H1 (cell line): Measurements from ENCODE around the gene BAK1. TPM values are rescaled to one million over a fixed set of nuclear protein-coding genes. Genes with fewer than 3 reads are reported as not detected.

Source experiments
- CTCF ChIA-PET: fragments of 300-600 bp; sonication (Branson Sonifier 250); formaldehyde crosslinking; loops from one replicate; lab custom pipeline; 2021; ENCODE audit not compliant: partially characterized antibody; lab: Charles Lee
- POLR2A ChIA-PET: fragments of 300-600 bp; sonication (Branson Sonifier 250); formaldehyde crosslinking; loops from one replicate; lab custom pipeline; 2021; ENCODE audit warnings: inconsistent platforms; ENCODE audit not compliant: partially characterized antibody; lab: Charles Lee
- DNase-seq, 2 experiments: peaks; one replicate each; pipeline versions ENCODE4 v3.0.0 to v3.0.0-alpha.2; 2010 to 2022; ENCODE audit warnings: low spot score in 2 of 2, low read depth in 1 of 2, mixed read lengths in 1 of 2
- FAIRE-seq: peaks from 2 replicates; lab custom pipeline; 2011; peaks lifted over from hg19 to GRCh38; lab: Jason Lieb, UNC
- H2AFZ ChIP-seq: 2 replicates; pipeline ENCODE4 v1.8.1; 2012; ENCODE audit warnings: low read length, inconsistent platforms
- H2AK5ac ChIP-seq: 2 replicates; pipeline ENCODE4 v1.6.1; 2013; ENCODE audit warnings: low read depth, low read length
- H2BK120ac ChIP-seq: replicated peaks from 2 replicates; pipeline ENCODE3; 2013; ENCODE audit warnings: low read depth, low read length, inconsistent platforms
- H2BK12ac ChIP-seq: 2 replicates; pipeline ENCODE4 v1.6.1; 2013; ENCODE audit warnings: low read depth, low read length
- H2BK15ac ChIP-seq: 2 replicates; pipeline ENCODE4 v1.6.1; 2013; ENCODE audit warnings: low read length
- H2BK20ac ChIP-seq: 2 replicates; pipeline ENCODE4 v1.6.1; 2013; ENCODE audit warnings: low read length
- H2BK5ac ChIP-seq: 2 replicates; pipeline ENCODE4 v1.6.1; 2013; ENCODE audit warnings: low read depth, low read length
- H3K14ac ChIP-seq: 2 replicates; pipeline ENCODE4 v1.6.1; 2013; ENCODE audit warnings: inconsistent platforms; ENCODE audit not compliant: insufficient read length
- H3K18ac ChIP-seq: 2 replicates; pipeline ENCODE4 v1.6.1; 2013; ENCODE audit warnings: low read length; ENCODE audit errors: extremely low read depth
- H3K23ac ChIP-seq: 2 replicates; pipeline ENCODE4 v1.6.1; 2013; ENCODE audit warnings: inconsistent platforms; ENCODE audit not compliant: insufficient read length
- H3K23me2 ChIP-seq: 2 replicates; pipeline ENCODE4 v1.6.1; 2013; ENCODE audit warnings: low read depth, low read length
- H3K27ac ChIP-seq: 2 replicates; pipeline ENCODE4 v1.6.1; 2011; ENCODE audit warnings: low read depth, low read length, inconsistent platforms
- H3K27me3 ChIP-seq, 4 experiments: replicated peaks in 1 of 4; 1 replicate in 1 of 4; 2 replicates in 3 of 4; pipeline versions ENCODE4 v1.6.1 to v1.8.1; 2011 to 2013; ENCODE audit warnings: low read length in 3 of 4, mild to moderate bottlenecking in 3 of 4, inconsistent platforms in 2 of 4, mixed read lengths in 2 of 4, moderate library complexity in 1 of 4; ENCODE audit not compliant: control insufficient read depth in 3 of 4, insufficient read depth in 3 of 4; ENCODE audit errors: extremely low read depth in 1 of 4
- H3K36me3 ChIP-seq, 4 experiments: 2 replicates each; pipeline versions ENCODE4 v1.6.1 to v1.8.1; 2011 to 2013; ENCODE audit warnings: mild to moderate bottlenecking in 4 of 4, low read length in 3 of 4, moderate library complexity in 2 of 4, control low read depth in 1 of 4, inconsistent platforms in 1 of 4; ENCODE audit not compliant: insufficient read depth in 4 of 4, control insufficient read depth in 2 of 4
- H3K4ac ChIP-seq: replicated peaks from 2 replicates; pipeline ENCODE3; 2013; ENCODE audit warnings: low read length, low read depth, mixed read lengths, inconsistent platforms; ENCODE audit not compliant: insufficient read length
- H3K4me1 ChIP-seq, 4 experiments: replicated peaks in 1 of 4; 1 replicate in 1 of 4; 2 replicates in 3 of 4; pipeline versions ENCODE4 v1.6.1 to v1.8.1; 2011 to 2013; ENCODE audit warnings: low read length in 3 of 4, inconsistent platforms in 2 of 4, mixed read lengths in 1 of 4; ENCODE audit not compliant: insufficient read depth in 4 of 4, control insufficient read depth in 3 of 4
- H3K4me2 ChIP-seq, 2 experiments: 2 replicates each; pipeline versions ENCODE4 v1.6.1 to v1.8.1; 2011 to 2013; ENCODE audit warnings: low read depth in 2 of 2, low read length in 2 of 2, control low read depth in 1 of 2, inconsistent platforms in 1 of 2, mild to moderate bottlenecking in 1 of 2; ENCODE audit not compliant: insufficient read depth in 1 of 2
- H3K4me3 ChIP-seq, 4 experiments: fragments of 200-600, 300-600 bp in 1 of 4; sonication (generic), shearing (Covaris generic), sonication (Bioruptor Twin) in 1 of 4; 2 replicates each; pipeline versions ENCODE4 v1.5.1 to v1.8.1; 2011 to 2016; ENCODE audit warnings: low read length in 4 of 4, low read depth in 3 of 4, control low read depth in 2 of 4, inconsistent platforms in 2 of 4, mild to moderate bottlenecking in 2 of 4, mixed read lengths in 1 of 4, moderate library complexity in 1 of 4; ENCODE audit not compliant: insufficient read depth in 2 of 4; ENCODE audit errors: extremely low read depth in 1 of 4
- H3K56ac ChIP-seq: replicated peaks from 2 replicates; pipeline ENCODE3; 2013; ENCODE audit warnings: low read depth, mild to moderate bottlenecking, mixed read lengths, low read length, inconsistent platforms; ENCODE audit not compliant: insufficient read length
- H3K79me1 ChIP-seq: 2 replicates; pipeline ENCODE4 v1.6.1; 2013; ENCODE audit warnings: low read depth, low read length, control low read depth
- H3K79me2 ChIP-seq, 2 experiments: 2 replicates each; pipeline versions ENCODE4 v1.6.1 to v1.8.1; 2012 to 2013; ENCODE audit warnings: low read length in 2 of 2, mild to moderate bottlenecking in 2 of 2, inconsistent platforms in 1 of 2; ENCODE audit not compliant: insufficient read depth in 2 of 2, control insufficient read depth in 1 of 2
- H3K9ac ChIP-seq, 4 experiments: replicated peaks in 1 of 4; 1 replicate in 1 of 4; 2 replicates in 3 of 4; pipeline versions ENCODE4 v1.6.1 to v1.8.1; 2011 to 2013; ENCODE audit warnings: low read depth in 3 of 4, low read length in 3 of 4, control low read depth in 2 of 4, mild to moderate bottlenecking in 2 of 4, moderate library complexity in 2 of 4, inconsistent platforms in 1 of 4; ENCODE audit errors: extremely low read depth in 1 of 4
- H3K9me3 ChIP-seq, 2 experiments: 2 replicates each; pipeline versions ENCODE4 v1.6.1 to v1.8.1; 2012 to 2013; ENCODE audit warnings: mild to moderate bottlenecking in 2 of 2, moderate library complexity in 2 of 2, control low read depth in 1 of 2, inconsistent platforms in 1 of 2, low read depth in 1 of 2, low read length in 1 of 2, mixed read lengths in 1 of 2; ENCODE audit not compliant: insufficient read depth in 2 of 2
- H4K20me1 ChIP-seq, 2 experiments: replicated peaks in 1 of 2; 2 replicates each; pipeline versions ENCODE3 to v1.8.1; 2011 to 2013; ENCODE audit warnings: inconsistent platforms in 2 of 2, low read length in 2 of 2, mild to moderate bottlenecking in 1 of 2; ENCODE audit not compliant: insufficient read depth in 2 of 2, control insufficient read depth in 1 of 2
- H4K5ac ChIP-seq: 2 replicates; pipeline ENCODE4 v1.6.1; 2013; ENCODE audit warnings: low read length, low read depth, mixed read lengths, inconsistent platforms; ENCODE audit not compliant: insufficient read length
- H4K8ac ChIP-seq: 2 replicates; pipeline ENCODE4 v1.8.0; 2013; ENCODE audit warnings: mild to moderate bottlenecking, moderate library complexity, low read length, inconsistent platforms; ENCODE audit not compliant: insufficient read depth; ENCODE audit errors: extremely low read depth
- H4K91ac ChIP-seq: replicated peaks from 2 replicates; pipeline ENCODE3; 2013; ENCODE audit warnings: low read length, mixed read lengths, inconsistent platforms; ENCODE audit not compliant: insufficient read length
- ATF2 ChIP-seq: IDR thresholded peaks from 2 replicates; pipeline ENCODE4 v1.6.1; 2012; ENCODE audit warnings: low read length, inconsistent platforms
- CBX5 ChIP-seq: fragments of 300-800, 300-1000 bp; sonication (generic); IDR thresholded peaks from 2 replicates; pipeline ENCODE4 v1.7.1; 2016; ENCODE audit warnings: antibody characterized with exemption, low read length, low read depth
- CTCF ChIP-seq, 3 experiments: IDR thresholded peaks; 1 replicate in 2 of 3; 2 replicates in 1 of 3; pipeline versions ENCODE4 v1.5.1 to v1.6.1; 2011; ENCODE audit warnings: low read length in 3 of 3, mild to moderate bottlenecking in 3 of 3, inconsistent platforms in 2 of 3, low read depth in 1 of 3, moderate library complexity in 1 of 3; ENCODE audit not compliant: insufficient read depth in 1 of 3; ENCODE audit errors: control extremely low read depth in 1 of 3
- JUN ChIP-seq: IDR thresholded peaks from 2 replicates; pipeline ENCODE4 v1.6.1; 2011; ENCODE audit warnings: low read depth, mild to moderate bottlenecking, improper control_type of control experiment, low read length
- KDM4A ChIP-seq: IDR thresholded peaks from one replicate; pipeline ENCODE4 v1.7.1; 2012; ENCODE audit warnings: low read depth, mild to moderate bottlenecking, moderate library complexity, low read length, inconsistent platforms; ENCODE audit not compliant: severe bottlenecking
- MAFK ChIP-seq: IDR thresholded peaks from 2 replicates; pipeline ENCODE4 v1.6.1; 2012; ENCODE audit warnings: low read depth, mild to moderate bottlenecking, improper control_type of control experiment, low read length
- NANOG ChIP-seq: IDR thresholded peaks from 2 replicates; pipeline ENCODE4 v1.6.1; 2011; ENCODE audit warnings: low read length, low read depth, mild to moderate bottlenecking, inconsistent platforms; ENCODE audit not compliant: insufficient read depth, poor library complexity, severe bottlenecking
- RFX5 ChIP-seq: IDR thresholded peaks from 2 replicates; pipeline ENCODE4 v1.6.1; 2011; ENCODE audit warnings: low read depth, low read length, improper control_type of control experiment, borderline replicate concordance
- TBP ChIP-seq: IDR thresholded peaks from 2 replicates; pipeline ENCODE4 v1.6.1; 2011; ENCODE audit warnings: low read depth, low read length, improper control_type of control experiment
- WGBS, 2 experiments: shearing (Covaris generic) in 1 of 2; methylation state at CpG; one replicate each; pipeline versions ENCODE4 v1.1.6 to v1.1.7; 2013 to 2015; ENCODE audit warnings: low lambda C conversion rate in 2 of 2, mixed read lengths in 2 of 2, inconsistent platforms in 1 of 2, low coverage in 1 of 2, missing lambda C conversion rate in 1 of 2; ENCODE audit not compliant: insufficient replicate concordance in 2 of 2, insufficient coverage in 1 of 2, insufficient read length in 1 of 2; ENCODE audit errors: extremely low coverage in 1 of 2, missing lambda C conversion rate in 1 of 2; 5-methylcytosine and 5-hydroxymethylcytosine counted together
- polyA plus RNA-seq, 7 experiments: library from polyadenylated mRNA; depleted of rRNA in 3 of 7; stranded (reverse) in 5 of 7; unstranded in 2 of 7; fragments of >200 nt in 5 of 7; fragments of 200-250 nt in 2 of 7; gene quantifications; 1 replicate in 5 of 7; 2 replicates in 1 of 7; 4 replicates in 1 of 7; pipeline versions ENCODE4 v1.2.1 to v1.2.3, GENCODE V29; 2011 to 2013; ENCODE audit warnings: missing spikeins in 2 of 7, mixed read lengths in 2 of 7
- total RNA-seq: library from RNA; stranded (reverse); fragmentation: NEBNext Ultra II Directional; extraction: Animal tissue kit (Norgen Biotek cat#: 25700); gene quantifications from 2 replicates; pipeline ENCODE4 v1.2.1, GENCODE V29; 2021

BAK1 gene
- total and polyA plus RNA-seq, 2 of the 8 experiments (the other 6 are each of a cell fraction or from before 2014, with no cell fraction given): 43.3 to 43.4 TPM

- ChIA-PET CTCF (interaction anchor here (0.6 to 4.7 kb wide), 6 partner anchors 8 to 146 kb away, joined by 3 to 28 read pairs (median 4); partner anchors contain the start of gene BAK1), POLR2A (interaction anchor here (1.9 kb wide), 1 partner anchor 9 kb away, joined by 6 read pairs; no protein-coding TSS in a partner anchor)
- DNase-seq (no peak), FAIRE-seq (no peak)
- H3K79me2 ChIP-seq: no peaks in the 10 kb centered on the region
- H4K20me1 ChIP-seq: no peaks in the 10 kb centered on the region
- no peak overlapping the region for H4K91ac ChIP-seq
- H2AK5ac ChIP-seq: no peak overlapping the region
- H3K4me2 ChIP-seq: no peak overlapping the region
- H2AFZ ChIP-seq: no peak overlapping the region
- peaks cover 3 to 6% (median 5%) of the 10 kb centered on the region in 4 experiments for H3K4me1 ChIP-seq
- no peak overlapping the region for H2BK15ac ChIP-seq
- no peak overlapping the region for H2BK120ac ChIP-seq
- H2BK20ac ChIP-seq: no peak overlapping the region
- no peak overlapping the region for H2BK5ac ChIP-seq
- no peaks in the 10 kb centered on the region for H3K36me3 ChIP-seq
- H3K9ac ChIP-seq: no peak overlapping the region
- peaks cover 0 to 5% (median 1%) of the 10 kb centered on the region in 4 experiments; a peak in 3 of 7 replicates for H3K27me3 ChIP-seq
- H3K56ac ChIP-seq: no peak overlapping the region
- 0 out of 4 replicates have a peak, but pooled peaks cover 0 to 2% of the 10 kb centered on the region in 2 experiments for H3K9me3 ChIP-seq
- no peak overlapping the region for H3K14ac ChIP-seq
- H3K27ac ChIP-seq: no peak overlapping the region
- H3K18ac ChIP-seq: no peak overlapping the region
- no peak overlapping the region for H4K5ac ChIP-seq
- H4K8ac ChIP-seq: no peak overlapping the region
- H3K79me1 ChIP-seq: no peaks in the 10 kb centered on the region
- no peak overlapping the region for H3K4ac ChIP-seq
- H2BK12ac ChIP-seq: no peak overlapping the region
- no peak overlapping the region for H3K4me3 ChIP-seq
- 82% methylated on average over 2 of the region's 2 CpGs; no CpG with 5 or more reads in 1 of the 2 experiments for WGBS, 2 experiments
- H3K23me2 ChIP-seq: peaks cover 9% of the 10 kb centered on the region; the same call in 1 of the 2 replicates
- no peak overlapping the region for H3K23ac ChIP-seq
- TF ChIP-seq NANOG (no peak), ATF2 (no peak), RFX5 (no peak), MAFK (no peak), TBP (no peak), CTCF (IDR thresholded peaks at IDR 0.05; ENCODE audit: control extremely low read depth in 1 of 3, insufficient read depth in 1 of 3, low read depth in 1 of 3, low read length in 3 of 3) (no peak), KDM4A (no peak), JUN (no peak), CBX5 (no peak)
These were observed 36.0 kb upstream of the BAK1 start for GRCh38 chr6:33616113-33616512.
